ENCODE data around the gene PAK6.
A peak's percentile ranks its signal among the peaks of the same experiment; 100 is the strongest.

Gene PAK6

DNA sequence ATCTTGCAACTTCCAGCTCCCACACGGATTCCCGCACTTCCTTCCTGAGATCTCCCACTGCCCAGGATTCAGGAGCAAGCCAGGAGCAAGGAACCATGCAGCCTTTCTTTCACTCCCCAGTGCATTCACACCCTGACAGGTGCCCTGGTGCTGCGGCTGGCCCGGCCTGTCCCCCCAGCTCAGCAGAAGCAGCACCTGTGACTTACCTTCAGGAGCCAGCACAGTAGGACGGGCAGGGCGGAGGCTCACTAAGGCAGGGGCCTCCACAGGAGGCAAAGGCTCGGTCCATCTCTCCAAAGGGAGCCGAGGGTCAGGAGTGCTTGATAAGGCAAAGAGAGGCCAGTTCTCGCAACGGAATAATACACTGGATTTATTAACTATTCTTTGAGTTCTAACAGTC is 39.2 kb downstream of the PAK6 start:
- DNase-seq = no peak

DNA sequence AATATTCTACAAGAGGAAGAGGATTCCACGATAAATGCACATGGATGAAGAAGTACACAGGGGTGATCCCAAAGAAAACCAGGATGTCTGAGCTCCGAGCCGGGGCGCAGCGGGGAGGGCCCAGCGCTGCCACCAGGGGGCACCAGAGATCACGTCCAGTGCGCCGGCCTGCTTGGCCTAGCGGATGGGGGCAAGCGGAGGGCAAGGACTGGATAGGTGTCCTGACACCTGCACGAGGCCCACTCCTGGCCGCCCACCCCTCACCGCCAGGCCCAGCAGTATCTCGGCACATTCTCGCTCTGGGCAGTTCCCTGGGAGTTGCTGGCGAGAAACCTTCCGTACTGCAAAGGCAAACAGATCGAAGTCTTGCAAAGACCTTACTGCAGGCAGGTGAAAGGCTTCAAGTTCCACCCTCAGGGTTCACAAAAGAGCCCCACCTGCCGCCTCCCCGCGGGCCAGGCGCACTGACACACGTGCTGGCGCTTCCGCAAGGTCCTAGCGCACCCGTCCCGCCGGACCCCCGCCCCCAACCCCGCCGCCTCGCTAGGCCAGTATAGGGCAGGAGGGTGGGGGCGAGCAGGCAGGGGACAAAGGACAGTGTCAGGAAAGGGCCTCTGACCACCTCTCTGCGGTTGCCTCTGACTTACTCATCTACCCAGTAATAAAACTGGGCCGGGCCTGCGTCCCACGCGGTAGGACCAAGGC is 40.7 kb downstream of the PAK6 start:
- peak; percentile 47 for DNase-seq

GRCh38 chr15:40280260-40281056 is 41.6 kb downstream of the PAK6 start:
- DNase-seq = no peak

GRCh38 chr15:40281057-40281800 is 42.4 kb downstream of the PAK6 start:
- no peak for DNase-seq

- DNase-seq = no peak
These were observed 42.9 kb downstream of the PAK6 start for GRCh38 chr15:40281801-40282146.

DNA sequence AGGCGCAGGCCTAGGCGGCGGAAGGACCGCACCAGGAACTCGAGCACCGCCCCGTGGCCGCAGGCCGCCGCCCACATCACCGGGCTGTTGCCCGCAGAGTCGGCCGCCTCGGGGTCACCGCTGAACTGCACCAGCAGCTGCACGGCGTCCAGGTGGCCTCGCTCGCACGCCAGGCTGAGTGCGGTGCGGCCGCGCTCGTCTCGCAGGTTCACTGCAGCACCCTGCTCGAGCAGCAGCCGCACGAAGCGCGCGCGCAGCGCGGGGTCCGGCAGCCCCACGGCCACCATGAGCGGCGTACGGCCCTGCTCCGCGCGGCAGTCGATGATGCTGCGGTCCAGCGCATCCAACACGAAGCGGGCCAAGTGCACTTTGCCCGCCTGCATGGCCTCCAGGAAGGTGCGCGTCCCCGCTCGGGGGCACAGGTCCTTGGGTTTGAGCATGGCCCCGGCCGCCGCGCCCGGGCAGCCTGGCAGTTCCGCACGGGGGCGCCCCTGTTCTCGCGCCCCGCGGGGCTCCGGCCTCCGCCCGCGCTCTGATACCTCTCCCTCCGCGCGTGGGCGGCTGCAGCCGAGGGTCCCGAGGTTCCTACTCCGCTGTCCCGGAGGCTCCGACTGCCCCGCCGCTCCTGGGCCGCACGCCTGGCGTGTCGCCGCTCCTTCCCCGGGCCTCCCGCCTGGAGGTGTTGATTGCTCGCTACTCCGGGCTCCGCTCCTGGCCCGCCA is 43.4 kb downstream of the PAK6 start:
- DNase-seq = peak; percentile 38

DNA sequence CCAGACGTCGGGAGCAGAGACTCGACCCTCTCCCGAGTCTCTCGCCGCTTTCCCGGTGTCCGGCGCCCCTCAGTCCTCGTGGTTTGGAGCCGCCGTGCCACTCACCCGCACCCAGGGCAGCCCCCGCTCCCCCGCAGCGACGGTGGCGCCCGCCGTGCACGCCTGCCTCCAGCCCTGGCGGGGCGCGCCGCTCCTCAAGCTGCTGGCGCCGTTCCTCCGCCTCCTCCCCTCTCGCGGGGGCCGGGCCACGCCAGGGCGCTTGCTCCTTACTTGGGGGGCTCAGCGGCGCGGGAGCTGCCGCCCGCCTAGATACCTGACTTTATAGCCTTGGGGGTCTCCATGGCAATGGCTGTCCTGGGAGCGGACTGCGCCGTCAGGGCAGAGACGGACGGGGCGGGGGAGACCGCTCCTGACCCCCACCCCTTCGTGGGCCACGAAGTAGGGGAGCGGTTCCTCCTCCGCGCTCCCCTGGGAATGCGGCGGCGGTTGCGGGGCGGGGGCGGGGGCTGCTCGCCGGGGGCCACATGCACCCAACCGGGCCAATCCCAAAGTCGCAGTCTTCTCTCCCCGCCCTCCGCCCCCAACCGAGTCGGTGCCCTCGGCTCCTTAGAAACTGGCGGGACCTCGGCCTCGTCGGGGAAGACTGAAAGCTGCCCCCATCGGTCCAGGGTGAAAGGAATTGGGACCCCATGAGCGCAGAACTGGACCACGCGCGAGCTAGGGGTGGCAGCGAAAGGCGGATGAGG is 44.2 kb downstream of the PAK6 start, which contains the start of gene ANKRD63:
ANKRD63 (minus strand) TSS at position 196 of the 746 bp plus-strand sequence. CDS start 478 bp downstream, outside the sequence.
- peak; percentile 25 for DNase-seq

- no peak for DNase-seq
These were observed 44.9 kb downstream of the PAK6 start for GRCh38 chr15:40283615-40284300.

DNA sequence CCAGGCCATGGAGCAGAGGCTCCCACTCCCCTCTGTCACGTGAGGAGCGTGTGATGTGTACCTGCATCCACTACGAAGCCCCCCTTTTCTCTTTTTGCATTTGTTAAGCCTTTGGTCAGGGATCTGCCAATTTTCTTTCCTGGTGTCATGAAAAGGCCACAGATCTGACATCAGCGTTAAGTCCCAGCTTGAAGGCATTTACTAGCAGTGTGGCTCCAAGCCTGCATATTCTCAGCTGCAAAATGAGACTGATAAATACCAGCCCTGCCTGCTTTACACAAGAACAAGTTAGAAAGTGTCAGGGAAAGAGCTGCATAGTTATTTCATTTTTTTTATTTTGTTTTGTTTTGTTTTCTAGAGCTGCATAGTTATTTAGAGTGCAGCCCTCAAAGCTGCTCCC is 46.3 kb downstream of the PAK6 start:
- DNase-seq = no peak

GRCh38 chr15:40285554-40286011 is 46.7 kb downstream of the PAK6 start:
- DNase-seq = no peak

- no peak for DNase-seq
These were observed 47.2 kb downstream of the PAK6 start for GRCh38 chr15:40286061-40286532.

DNA sequence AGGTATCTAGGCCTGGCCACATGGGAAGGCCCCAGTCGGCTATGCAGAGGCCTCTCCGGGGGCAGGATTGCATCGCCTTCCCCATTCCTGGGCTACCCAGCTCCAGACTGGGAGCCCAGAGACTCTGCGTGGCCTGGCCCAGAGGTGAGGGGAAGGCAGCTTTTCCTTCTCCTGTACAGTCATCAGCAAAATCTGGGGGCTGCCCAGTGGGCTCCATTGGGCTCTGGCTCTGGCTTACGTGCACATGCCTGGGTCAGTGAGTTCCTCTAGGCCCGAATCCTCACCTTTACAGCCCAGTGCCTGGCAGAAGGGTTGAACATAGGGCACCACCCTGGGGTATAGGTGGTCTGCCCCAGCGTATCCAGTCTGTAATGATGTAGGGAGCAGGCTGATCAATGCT is 47.9 kb downstream of the PAK6 start:
- DNase-seq = no peak

- no peak for DNase-seq
These were observed 48.6 kb downstream of the PAK6 start for GRCh38 chr15:40287505-40287904.

GRCh38 chr15:40287968-40288367 is 49.1 kb downstream of the PAK6 start:
- DNase-seq = no peak

DNA sequence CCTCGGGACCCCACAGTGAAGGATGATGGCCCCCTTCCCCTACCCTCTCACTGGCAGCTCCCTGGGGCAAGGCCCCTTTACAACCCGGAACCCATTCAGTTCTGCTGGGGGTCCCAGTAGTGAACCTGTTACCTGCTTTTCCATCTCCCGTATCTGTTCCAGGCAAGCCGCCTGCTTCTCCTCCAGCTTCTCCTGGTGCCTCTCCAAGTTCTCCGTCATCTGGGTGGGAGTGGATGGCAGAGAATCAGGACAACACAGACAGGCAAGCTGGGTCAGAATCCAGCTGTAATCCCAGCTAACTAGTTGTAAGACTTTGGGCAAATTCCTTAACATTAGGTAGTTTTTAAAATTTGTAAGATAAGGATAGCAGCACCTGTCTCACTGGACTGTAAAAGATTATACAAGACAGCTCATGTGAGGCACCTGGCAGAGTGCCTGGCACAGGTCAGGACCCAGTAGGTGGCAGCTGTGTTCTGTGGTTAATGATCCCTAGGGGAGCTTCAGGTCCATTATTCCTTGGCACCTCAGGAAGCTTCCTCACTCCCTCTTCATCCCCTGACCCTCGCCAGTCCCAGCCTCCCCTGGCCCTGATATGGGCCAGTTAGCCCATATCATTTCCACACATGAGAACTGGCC is 50.4 kb downstream of the PAK6 start:
- DNase-seq = no peak

DNA sequence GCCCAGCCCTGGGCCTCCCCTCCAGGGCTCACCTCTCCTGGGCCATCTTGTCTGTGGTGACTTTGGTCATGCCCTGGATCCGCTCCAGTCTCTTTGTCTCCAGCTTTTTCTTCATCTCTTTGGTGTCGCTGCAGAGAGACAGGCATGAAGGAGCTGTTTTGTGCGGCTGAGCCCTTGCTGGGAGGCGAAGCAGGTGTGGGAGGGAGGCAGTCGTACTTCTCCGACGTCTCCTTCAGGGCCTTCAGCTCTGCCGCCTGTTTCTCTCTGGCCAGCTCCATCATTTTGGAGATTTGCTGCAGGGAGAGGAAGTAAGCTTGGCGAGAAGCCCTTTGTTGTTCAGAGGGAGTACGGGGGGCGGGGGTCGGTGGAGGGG is 51.7 kb downstream of the PAK6 start:
- no peak for DNase-seq

GRCh38 chr15:40290918-40291574 is 52.2 kb downstream of the PAK6 start:
- DNase-seq = no peak

DNA sequence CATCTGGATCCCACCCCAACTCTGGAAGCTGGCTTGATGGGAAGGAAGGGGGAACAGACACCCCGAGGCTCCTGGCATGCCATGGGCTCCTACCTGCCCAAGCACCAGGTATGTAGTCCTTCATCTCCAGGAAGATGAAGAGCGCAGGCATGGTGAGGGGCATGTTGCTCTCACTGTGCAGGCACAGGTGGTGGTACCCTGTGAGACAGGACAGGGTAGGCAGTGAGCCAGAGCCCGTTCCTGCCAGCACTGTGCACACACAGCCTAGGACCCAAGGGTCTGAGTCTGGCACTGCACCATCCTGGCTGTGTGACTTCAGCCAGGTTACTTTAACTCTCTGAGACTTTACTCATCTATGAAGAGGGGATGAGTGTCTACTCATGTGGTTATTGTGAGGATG is 53.4 kb downstream of the PAK6 start:
- DNase-seq = no peak

- no peak for DNase-seq
These were observed 54.1 kb downstream of the PAK6 start for GRCh38 chr15:40293006-40293405.

Data from CD4-positive, alpha-beta T cell treated with Interferon gamma for 1 hour (primary cell).